Measurements from ENCODE around the gene SERHL2. TPM values are rescaled to one million over a fixed set of nuclear protein-coding genes. Genes with fewer than 3 reads are reported as not detected.
"Not testable (repeated sequence)": the region's sequence is repeated elsewhere in the genome, so short reads cannot be mapped to it uniquely, and the experiment has no call there.

SERHL2 gene
- polyA plus RNA-seq, 1 experiment = 6.1 TPM

DNA sequence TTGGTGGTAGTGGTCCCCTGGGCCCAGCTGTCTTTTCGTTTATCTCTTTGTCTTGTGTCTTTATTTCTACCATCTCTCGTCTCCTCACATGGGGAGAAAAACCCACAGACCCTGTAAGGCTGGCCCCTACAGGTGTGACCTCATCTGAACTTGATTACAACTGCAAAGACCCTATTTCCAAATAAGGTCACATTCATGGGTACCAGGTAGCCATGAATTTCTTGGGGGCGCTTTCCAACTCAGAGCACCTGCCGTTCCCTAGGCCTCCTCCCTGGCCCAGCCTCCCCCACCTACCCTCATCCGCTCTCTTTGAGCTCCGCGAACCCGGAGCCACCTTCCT lies 20.1 kb upstream of the SERHL2 start:
- DNase-seq (ENCODE audit: low read depth) = no peak
- POLR2A ChIA-PET = no interaction called here
- H3K27me3 ChIP-seq (ENCODE audit: control insufficient read depth, insufficient read depth, low read length) = no peaks in the 10 kb centered on the region
- H3K4me3 ChIP-seq (ENCODE audit: low read depth, low read length) = no peak overlapping the region
- TF ChIP-seq, protein P1, sequence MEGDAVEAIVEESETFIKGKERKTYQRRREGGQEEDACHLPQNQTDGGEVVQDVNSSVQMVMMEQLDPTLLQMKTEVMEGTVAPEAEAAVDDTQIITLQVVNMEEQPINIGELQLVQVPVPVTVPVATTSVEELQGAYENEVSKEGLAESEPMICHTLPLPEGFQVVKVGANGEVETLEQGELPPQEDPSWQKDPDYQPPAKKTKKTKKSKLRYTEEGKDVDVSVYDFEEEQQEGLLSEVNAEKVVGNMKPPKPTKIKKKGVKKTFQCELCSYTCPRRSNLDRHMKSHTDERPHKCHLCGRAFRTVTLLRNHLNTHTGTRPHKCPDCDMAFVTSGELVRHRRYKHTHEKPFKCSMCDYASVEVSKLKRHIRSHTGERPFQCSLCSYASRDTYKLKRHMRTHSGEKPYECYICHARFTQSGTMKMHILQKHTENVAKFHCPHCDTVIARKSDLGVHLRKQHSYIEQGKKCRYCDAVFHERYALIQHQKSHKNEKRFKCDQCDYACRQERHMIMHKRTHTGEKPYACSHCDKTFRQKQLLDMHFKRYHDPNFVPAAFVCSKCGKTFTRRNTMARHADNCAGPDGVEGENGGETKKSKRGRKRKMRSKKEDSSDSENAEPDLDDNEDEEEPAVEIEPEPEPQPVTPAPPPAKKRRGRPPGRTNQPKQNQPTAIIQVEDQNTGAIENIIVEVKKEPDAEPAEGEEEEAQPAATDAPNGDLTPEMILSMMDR (IDR thresholded peaks at IDR 0.05; ENCODE audit: insufficient read depth, low read depth, low read length) = no peak
- CTCF ChIA-PET = no interaction called here
- no peaks in the 10 kb centered on the region for H3K36me3 ChIP-seq (ENCODE audit: control insufficient read depth, insufficient read depth, low read length)

DNA sequence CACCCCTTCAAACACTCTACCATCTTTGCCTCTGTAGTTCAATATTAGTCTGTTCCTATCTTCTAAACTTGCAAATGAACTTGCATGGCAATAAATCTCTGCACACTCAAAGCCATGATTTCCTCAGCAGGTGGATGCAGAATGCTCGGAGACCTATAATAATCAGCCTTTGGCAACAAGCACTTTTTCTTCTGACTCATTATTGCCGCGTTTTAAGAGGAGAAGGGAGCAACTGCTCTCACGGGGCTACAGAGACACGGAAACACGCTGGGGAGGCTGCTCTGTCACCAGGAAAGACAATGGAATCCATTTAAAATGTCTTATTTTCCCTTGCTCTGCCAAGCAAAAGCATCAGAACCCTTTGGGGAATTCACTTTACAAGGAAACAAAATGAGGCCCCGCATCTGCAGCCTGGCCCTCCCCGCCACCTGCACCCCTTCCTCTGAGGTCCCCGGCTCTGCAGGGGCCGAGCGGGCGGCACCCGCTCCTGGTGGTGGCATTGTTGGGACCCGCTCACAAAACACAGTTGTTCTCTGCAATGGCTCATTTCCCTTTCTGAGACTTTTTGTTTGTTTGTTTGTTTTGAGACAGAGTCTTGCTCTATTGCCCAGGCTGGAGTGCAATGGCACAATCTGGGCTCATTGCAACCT lies 18.5 kb upstream of the SERHL2 start:
- H3K4me3 ChIP-seq (ENCODE audit: low read depth, low read length); POLR2A ChIA-PET; H3K36me3 ChIP-seq (ENCODE audit: control insufficient read depth, insufficient read depth, low read length); H3K27me3 ChIP-seq (ENCODE audit: control insufficient read depth, insufficient read depth, low read length); DNase-seq (ENCODE audit: low read depth); CTCF ChIA-PET: not testable (repeated sequence)

DNA sequence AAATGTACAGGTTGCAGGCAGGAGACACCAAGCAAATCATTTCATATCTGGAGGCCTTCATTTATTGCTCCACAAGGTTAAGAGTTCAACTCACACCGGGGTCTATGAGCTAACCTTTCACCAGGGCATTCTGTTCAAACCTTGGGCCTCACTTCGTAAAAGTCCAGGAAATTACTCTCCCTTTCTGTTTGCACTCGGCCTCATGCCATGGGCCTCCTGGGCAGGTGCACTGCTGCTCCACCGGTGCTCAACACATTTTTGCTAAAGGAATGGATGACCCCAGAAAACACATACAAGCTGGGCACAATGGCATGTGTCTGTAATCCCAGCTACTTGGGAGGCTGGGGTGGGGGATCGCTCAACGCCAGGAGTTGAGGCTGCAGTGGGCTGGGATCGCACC lies 17.6 kb upstream of the SERHL2 start:
- POLR2A ChIA-PET = no interaction called here
- CTCF ChIA-PET = no interaction called here
- Histone ChIP-seq H3K27me3 (ENCODE audit: control insufficient read depth, insufficient read depth, low read length) (no peaks in the 10 kb centered on the region), H3K36me3 (ENCODE audit: control insufficient read depth, insufficient read depth, low read length) (no peaks in the 10 kb centered on the region), H3K4me3 (ENCODE audit: low read depth, low read length) (no peak overlapping the region)
- no peak for DNase-seq (ENCODE audit: low read depth)
- TF ChIP-seq, protein P1 (IDR thresholded peaks at IDR 0.05; ENCODE audit: insufficient read depth, low read depth, low read length) = no peak

DNA sequence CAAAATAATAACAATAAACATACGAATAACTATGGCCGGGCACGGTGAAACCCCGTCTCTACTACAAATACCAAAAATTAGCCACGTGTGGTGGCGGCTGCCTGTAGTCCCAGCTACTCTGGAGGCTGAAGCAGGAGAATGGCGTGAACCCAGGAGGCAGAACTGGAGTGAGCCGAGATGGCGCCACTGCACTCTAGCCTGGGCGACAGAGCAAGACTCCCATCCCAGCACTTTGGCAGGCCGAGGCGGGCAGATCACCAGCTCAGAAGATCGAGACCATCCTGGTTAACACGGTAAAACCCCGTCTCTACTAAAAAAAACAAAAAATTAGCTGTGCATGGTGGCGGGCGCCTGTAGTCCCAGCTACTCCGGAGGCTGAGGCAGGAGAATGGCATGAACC lies 17.1 kb upstream of the SERHL2 start:
- H3K36me3 ChIP-seq (ENCODE audit: control insufficient read depth, insufficient read depth, low read length); H3K4me3 ChIP-seq (ENCODE audit: low read depth, low read length); POLR2A ChIA-PET; H3K27me3 ChIP-seq (ENCODE audit: control insufficient read depth, insufficient read depth, low read length); DNase-seq (ENCODE audit: low read depth): not testable (repeated sequence)
- CTCF ChIA-PET = interaction anchor here (1.2 kb wide), 1 partner anchor 13 kb away, joined by 4 read pairs; no protein-coding TSS in a partner anchor

DNA sequence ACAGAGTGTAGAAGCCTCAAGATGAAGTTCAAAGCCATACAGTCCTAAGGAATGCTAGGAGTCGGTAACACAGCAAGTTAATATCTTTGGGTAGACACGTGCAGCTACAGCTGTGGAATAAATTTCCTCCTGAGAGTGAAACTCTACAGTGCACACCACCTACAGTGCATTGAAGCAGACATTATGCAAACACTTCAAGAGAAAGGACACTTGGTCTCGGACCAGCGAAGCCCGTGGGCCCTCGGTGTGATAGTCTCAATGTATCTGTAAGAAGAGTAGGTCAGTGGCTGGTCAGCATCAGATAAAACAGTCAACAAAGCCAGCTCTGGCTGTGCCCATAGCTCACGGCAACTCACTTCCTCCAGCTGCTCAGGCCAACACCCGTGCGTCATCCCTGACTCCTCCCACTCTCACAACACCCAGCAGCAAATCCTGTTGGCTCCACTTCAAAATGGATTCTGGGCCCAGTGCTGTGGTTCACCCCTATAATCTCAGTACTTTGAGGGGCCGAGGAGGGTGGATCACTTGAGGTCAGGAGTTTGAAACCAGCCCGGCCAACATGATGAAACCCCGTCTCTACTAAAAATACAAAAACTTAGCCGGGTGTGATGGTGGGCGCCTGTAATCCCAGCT lies 16.4 kb upstream of the SERHL2 start:
- CTCF ChIA-PET = interaction anchor here (0.9 to 1.2 kb wide), 2 partner anchors 13 to 64 kb away, joined by 3 to 4 read pairs; no protein-coding TSS in a partner anchor
- H3K4me3 ChIP-seq (ENCODE audit: low read depth, low read length); DNase-seq (ENCODE audit: low read depth); POLR2A ChIA-PET; H3K36me3 ChIP-seq (ENCODE audit: control insufficient read depth, insufficient read depth, low read length); H3K27me3 ChIP-seq (ENCODE audit: control insufficient read depth, insufficient read depth, low read length): not testable (repeated sequence)

DNA sequence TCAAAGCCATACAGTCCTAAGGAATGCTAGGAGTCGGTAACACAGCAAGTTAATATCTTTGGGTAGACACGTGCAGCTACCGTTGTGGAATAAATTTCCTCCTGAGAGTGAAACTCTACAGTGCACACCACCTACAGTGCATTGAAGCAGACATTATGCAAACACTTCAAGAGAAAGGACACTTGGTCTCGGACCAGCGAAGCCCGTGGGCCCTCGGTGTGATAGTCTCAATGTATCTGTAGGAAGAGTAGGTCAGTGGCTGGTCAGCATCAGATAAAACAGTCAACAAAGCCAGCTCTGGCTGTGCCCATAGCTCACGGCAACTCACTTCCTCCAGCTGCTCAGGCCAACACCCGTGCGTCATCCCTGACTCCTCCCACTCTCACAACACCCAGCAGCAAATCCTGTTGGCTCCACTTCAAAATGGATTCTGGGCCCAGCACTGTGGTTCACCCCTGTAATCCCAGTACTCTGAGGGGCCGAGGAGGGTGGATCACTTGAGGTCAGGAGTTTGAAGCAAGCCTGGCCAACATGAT lies 14.5 kb upstream of the SERHL2 start:
- DNase-seq (ENCODE audit: low read depth); H3K4me3 ChIP-seq (ENCODE audit: low read depth, low read length); H3K36me3 ChIP-seq (ENCODE audit: control insufficient read depth, insufficient read depth, low read length); POLR2A ChIA-PET; H3K27me3 ChIP-seq (ENCODE audit: control insufficient read depth, insufficient read depth, low read length): not testable (repeated sequence)
- CTCF ChIA-PET = interaction anchor here (1.8 kb wide), 1 partner anchor 11 kb away, joined by 3 read pairs; no protein-coding TSS in a partner anchor

DNA sequence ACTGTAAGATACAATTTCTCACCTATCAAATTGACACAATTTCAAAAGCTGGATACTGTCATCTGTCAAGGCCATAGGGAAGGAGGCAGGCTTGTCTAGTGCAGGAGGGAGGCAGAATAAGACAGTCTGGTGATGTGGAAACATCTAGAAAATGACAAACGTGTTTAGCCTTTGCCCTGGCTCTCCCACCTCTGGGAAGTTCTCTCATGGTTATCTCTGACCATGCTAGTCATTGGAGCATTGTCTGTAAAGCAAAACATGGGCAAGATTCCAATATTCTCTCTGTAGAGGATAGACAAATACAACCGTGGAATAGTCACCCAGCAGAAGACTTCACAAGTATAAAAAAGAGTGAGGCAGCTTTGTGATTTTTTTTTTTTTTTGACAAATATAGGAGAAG lies 9.1 kb upstream of the SERHL2 start:
- Histone ChIP-seq H3K36me3 (ENCODE audit: control insufficient read depth, insufficient read depth, low read length) (no peaks in the 10 kb centered on the region), H3K4me3 (ENCODE audit: low read depth, low read length) (no peak overlapping the region), H3K27me3 (ENCODE audit: control insufficient read depth, insufficient read depth, low read length) (no peaks in the 10 kb centered on the region)
- POLR2A ChIA-PET = no interaction called here
- TF ChIP-seq, protein P1 (IDR thresholded peaks at IDR 0.05; ENCODE audit: insufficient read depth, low read depth, low read length) = no peak
- CTCF ChIA-PET = no interaction called here
- no peak for DNase-seq (ENCODE audit: low read depth)
